Astrocyte (in vitro differentiated cells and primary cell): Measurements from ENCODE around the gene RTN1. TPM values are rescaled to one million over a fixed set of nuclear protein-coding genes. Genes with fewer than 3 reads are reported as not detected.

ENCODE experiments used
- DNase-seq: peaks from one replicate; pipeline ENCODE4 v3.0.0-alpha.2; 2010; ENCODE audit warnings: low read depth
- FAIRE-seq: peaks from 2 replicates; lab custom pipeline; 2011; peaks lifted over from hg19 to GRCh38; lab: Jason Lieb, UNC
- H2AFZ ChIP-seq: 2 replicates; pipeline ENCODE4 v1.6.0; 2012; ENCODE audit warnings: low read depth, low read length, inconsistent platforms
- H3K27ac ChIP-seq: 2 replicates; pipeline ENCODE4 v1.5.1; 2011; ENCODE audit warnings: low read depth, low read length, inconsistent platforms
- H3K27me3 ChIP-seq: 2 replicates; pipeline ENCODE4 v1.6.0; 2011; ENCODE audit warnings: low read length, inconsistent platforms; ENCODE audit not compliant: insufficient read depth
- H3K36me3 ChIP-seq: 2 replicates; pipeline ENCODE4 v1.5.1; 2011; ENCODE audit warnings: low read length, inconsistent platforms; ENCODE audit not compliant: insufficient read depth
- H3K4me1 ChIP-seq: 2 replicates; pipeline ENCODE4 v1.5.1; 2011; ENCODE audit warnings: low read length, inconsistent platforms; ENCODE audit not compliant: insufficient read depth
- H3K4me2 ChIP-seq: 2 replicates; pipeline ENCODE4 v1.6.0; 2012; ENCODE audit warnings: low read length, inconsistent platforms
- H3K4me3 ChIP-seq: 2 replicates; pipeline ENCODE4 v1.5.1; 2011; ENCODE audit warnings: low read depth, mild to moderate bottlenecking, low read length, inconsistent platforms; ENCODE audit not compliant: insufficient read depth
- H3K79me2 ChIP-seq: 2 replicates; pipeline ENCODE4 v1.6.0; 2012; ENCODE audit warnings: mild to moderate bottlenecking, low read length, inconsistent platforms; ENCODE audit not compliant: insufficient read depth
- H3K9ac ChIP-seq: 2 replicates; pipeline ENCODE4 v1.6.0; 2012; ENCODE audit warnings: mild to moderate bottlenecking, low read length, inconsistent platforms
- H3K9me3 ChIP-seq: 2 replicates; pipeline ENCODE4 v1.5.1; 2012; ENCODE audit warnings: low read depth, mild to moderate bottlenecking, low read length, inconsistent platforms; ENCODE audit not compliant: insufficient read depth
- H4K20me1 ChIP-seq: 2 replicates; pipeline ENCODE4 v1.6.0; 2012; ENCODE audit warnings: low read length, inconsistent platforms; ENCODE audit not compliant: insufficient read depth
- H3K27ac Mint-ChIP-seq: one replicate; pipeline ENCODE4 v1.8.0; 2021; ENCODE audit warnings: mild to moderate bottlenecking, mixed read lengths; ENCODE audit not compliant: unreplicated experiment
- H3K27me3 Mint-ChIP-seq: one replicate; pipeline ENCODE4 v1.8.0; 2021; ENCODE audit warnings: low read depth, mixed read lengths; ENCODE audit not compliant: unreplicated experiment
- H3K36me3 Mint-ChIP-seq: one replicate; pipeline ENCODE4 v1.8.0; 2021; ENCODE audit warnings: low read depth, mixed read lengths; ENCODE audit not compliant: unreplicated experiment
- H3K4me1 Mint-ChIP-seq: one replicate; pipeline ENCODE4 v1.8.0; 2021; ENCODE audit warnings: low read depth, mixed read lengths; ENCODE audit not compliant: unreplicated experiment
- H3K4me3 Mint-ChIP-seq: one replicate; pipeline ENCODE4 v1.8.0; 2021; ENCODE audit warnings: mild to moderate bottlenecking, moderate library complexity, mixed read lengths; ENCODE audit not compliant: unreplicated experiment
- H3K9me3 Mint-ChIP-seq: one replicate; pipeline ENCODE4 v1.8.0; 2021; ENCODE audit warnings: mild to moderate bottlenecking, mixed read lengths; ENCODE audit not compliant: unreplicated experiment
- CTCF ChIP-seq: IDR thresholded peaks from 2 replicates; pipeline ENCODE4 v1.5.1; 2011; ENCODE audit warnings: low read depth, mild to moderate bottlenecking, inconsistent platforms, low read length, moderate library complexity; ENCODE audit not compliant: insufficient read depth
- EZH2 ChIP-seq: IDR thresholded peaks from 2 replicates; pipeline ENCODE4 v1.6.1; 2012; ENCODE audit warnings: mild to moderate bottlenecking, low read length, inconsistent platforms; ENCODE audit not compliant: insufficient read depth
- total RNA-seq: library from RNA; stranded (reverse); gene quantifications from 2 replicates; pipeline ENCODE4 v1.2.1, GENCODE V29; 2021

Gene RTN1
- total RNA-seq, 1 donor from 2014 or later = 1.2 TPM

GRCh38 chr14:59591641-59592370 lies 278.8 kb downstream of the RTN1 start:
- Mint-ChIP-seq H3K36me3 (no peaks in the 10 kb centered on the region), H3K27me3 (peaks cover 2% of the 10 kb centered on the region), H3K4me1 (peaks cover 2% of the 10 kb centered on the region), H3K27ac (no peak overlapping the region), H3K4me3 (no peak overlapping the region), H3K9me3 (no peaks in the 10 kb centered on the region)
- Histone ChIP-seq H3K27ac (no peak overlapping the region), H3K27me3 (no peaks in the 10 kb centered on the region), H3K9ac (no peak overlapping the region), H3K79me2 (no peaks in the 10 kb centered on the region), H2AFZ (no peak overlapping the region), H3K4me2 (no peak overlapping the region), H4K20me1 (no peaks in the 10 kb centered on the region), H3K4me1 (no peaks in the 10 kb centered on the region), H3K4me3 (no peak overlapping the region), H3K36me3 (no peaks in the 10 kb centered on the region), H3K9me3 (peaks cover 6% of the 10 kb centered on the region)
- no peak for TF ChIP-seq CTCF
- FAIRE-seq (no peak), DNase-seq (no peak)

DNA sequence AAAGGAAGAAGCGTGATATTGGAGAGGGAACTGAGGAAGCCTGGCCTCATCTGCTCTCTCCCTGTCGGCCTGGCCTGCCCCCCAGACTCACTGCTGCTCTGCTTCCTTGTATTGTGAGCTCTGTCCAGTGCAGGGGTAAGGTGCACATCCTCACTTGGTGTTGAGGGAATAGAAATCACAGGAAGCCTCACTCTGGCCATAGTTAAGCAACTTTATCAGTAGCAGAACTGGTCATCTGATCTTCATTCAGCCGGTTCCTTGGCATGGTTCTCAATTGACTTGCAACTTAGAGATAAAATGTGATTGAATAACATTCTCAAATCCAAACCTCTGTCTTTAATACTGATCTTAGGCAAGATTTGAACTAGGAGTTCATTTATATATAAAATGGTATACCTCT lies 282.5 kb downstream of the RTN1 start:
- no peak overlapping the region for H3K4me2 ChIP-seq
- TF ChIP-seq EZH2 = no peak
- no peak for TF ChIP-seq CTCF

DNA sequence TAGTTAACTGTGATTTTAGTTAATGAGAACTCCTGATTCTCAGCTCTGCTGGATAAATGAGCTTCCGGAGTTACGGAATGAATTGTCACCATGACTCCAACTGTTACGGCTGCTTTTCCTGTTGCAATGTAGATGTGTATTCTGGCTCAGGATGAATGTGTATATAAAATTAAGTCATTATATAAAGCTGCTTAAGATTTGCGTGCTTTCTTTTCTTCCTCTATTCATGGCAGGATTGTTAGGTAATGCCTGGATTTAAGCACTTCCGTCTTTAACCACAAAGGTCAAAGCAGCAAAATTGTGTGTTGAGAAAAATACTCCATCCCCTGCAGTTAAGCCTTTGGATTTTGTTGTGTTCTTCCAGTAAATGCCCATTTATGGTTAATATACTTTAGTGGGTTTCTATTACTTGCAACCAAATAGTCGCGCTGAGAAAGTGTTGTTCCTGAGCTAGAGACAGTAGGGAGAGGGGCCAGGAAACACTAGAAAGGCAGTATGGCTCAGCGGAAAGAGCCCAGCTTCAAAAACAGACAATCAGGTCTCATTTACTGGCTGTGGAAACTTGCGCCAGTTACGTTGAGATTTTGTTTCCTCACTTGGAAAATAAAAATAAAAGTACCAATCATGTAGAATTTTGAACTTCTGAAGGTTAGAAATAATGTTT lies 284.6 kb downstream of the RTN1 start:
- Mint-ChIP-seq H3K9me3 (no peaks in the 10 kb centered on the region), H3K27me3 (no peaks in the 10 kb centered on the region), H3K36me3 (no peaks in the 10 kb centered on the region), H3K4me3 (no peak overlapping the region), H3K27ac (no peak overlapping the region), H3K4me1 (peaks cover 2% of the 10 kb centered on the region)
- FAIRE-seq = no peak
- H3K79me2 ChIP-seq = no peaks in the 10 kb centered on the region
- H2AFZ ChIP-seq = peak overlapping the region; percentile 8
- H3K4me1 ChIP-seq = peaks cover 19% of the 10 kb centered on the region
- H3K4me2 ChIP-seq = peak overlapping the region; percentile 70
- H4K20me1 ChIP-seq = no peaks in the 10 kb centered on the region
- peak overlapping the region; percentile 13 for H3K9ac ChIP-seq
- no peaks in the 10 kb centered on the region for H3K27me3 ChIP-seq
- no peaks in the 10 kb centered on the region for H3K36me3 ChIP-seq
- DNase-seq = peak; percentile 86
- TF ChIP-seq CTCF (no peak), EZH2 (no peak)
- H3K27ac ChIP-seq = peak overlapping the region; percentile 59
- no peaks in the 10 kb centered on the region for H3K9me3 ChIP-seq
- H3K4me3 ChIP-seq = no peak overlapping the region

More for the DNA sequence above, 282.5 kb downstream of the RTN1 start:
- Histone ChIP-seq H2AFZ (no peak overlapping the region), H3K79me2 (no peaks in the 10 kb centered on the region), H3K9ac (no peak overlapping the region), H3K9me3 (peaks cover 6% of the 10 kb centered on the region), H3K4me3 (no peak overlapping the region), H3K27ac (no peak overlapping the region), H3K4me1 (peaks cover 19% of the 10 kb centered on the region), H3K36me3 (no peaks in the 10 kb centered on the region), H3K27me3 (no peaks in the 10 kb centered on the region), H4K20me1 (no peaks in the 10 kb centered on the region)
- no peak overlapping the region for H3K27ac Mint-ChIP-seq
- H3K27me3 Mint-ChIP-seq = no peaks in the 10 kb centered on the region
- H3K9me3 Mint-ChIP-seq = no peaks in the 10 kb centered on the region
- DNase-seq = no peak
- H3K4me3 Mint-ChIP-seq = no peak overlapping the region
- peaks cover 2% of the 10 kb centered on the region for H3K4me1 Mint-ChIP-seq
- no peak for FAIRE-seq
- H3K36me3 Mint-ChIP-seq = no peaks in the 10 kb centered on the region
